Ectodermal cell (in vitro differentiated cells): ENCODE results near the gene KLK3.
"Not testable (repeated sequence)": the region's sequence is repeated elsewhere in the genome, so short reads cannot be mapped to it uniquely, and the experiment has no call there.

Source experiments
- H3K27ac ChIP-seq: 2 replicates; pipeline ENCODE4 v1.7.0; 2013; ENCODE audit warnings: mild to moderate bottlenecking, low read depth, low read length; ENCODE audit not compliant: insufficient read depth, poor library complexity, severe bottlenecking
- H3K27me3 ChIP-seq: 2 replicates; pipeline ENCODE4 v1.7.0; 2013; ENCODE audit warnings: mild to moderate bottlenecking, low read length; ENCODE audit not compliant: insufficient read depth, control insufficient read depth, poor library complexity, severe bottlenecking
- H3K36me3 ChIP-seq: one replicate; pipeline ENCODE4 v1.7.0; 2013; ENCODE audit warnings: low read length; ENCODE audit not compliant: control insufficient read depth, insufficient read depth
- H3K4me1 ChIP-seq: one replicate; pipeline ENCODE4 v1.7.0; 2013; ENCODE audit warnings: low read length; ENCODE audit not compliant: control insufficient read depth, insufficient read depth
- H3K4me3 ChIP-seq: 2 replicates; pipeline ENCODE4 v1.7.0; 2013; ENCODE audit warnings: low read depth, low read length, control low read depth; ENCODE audit not compliant: insufficient read depth
- H3K9me3 ChIP-seq: 2 replicates; pipeline ENCODE4 v1.7.0; 2013; ENCODE audit warnings: mild to moderate bottlenecking, low read length, moderate library complexity; ENCODE audit not compliant: control insufficient read depth
- WGBS, 2 experiments: methylation state at CpG; one replicate each; pipeline ENCODE4 v1.1.7; 2013; ENCODE audit warnings: missing lambda C conversion rate in 2 of 2; 5-methylcytosine and 5-hydroxymethylcytosine counted together

Gene KLK3

DNA sequence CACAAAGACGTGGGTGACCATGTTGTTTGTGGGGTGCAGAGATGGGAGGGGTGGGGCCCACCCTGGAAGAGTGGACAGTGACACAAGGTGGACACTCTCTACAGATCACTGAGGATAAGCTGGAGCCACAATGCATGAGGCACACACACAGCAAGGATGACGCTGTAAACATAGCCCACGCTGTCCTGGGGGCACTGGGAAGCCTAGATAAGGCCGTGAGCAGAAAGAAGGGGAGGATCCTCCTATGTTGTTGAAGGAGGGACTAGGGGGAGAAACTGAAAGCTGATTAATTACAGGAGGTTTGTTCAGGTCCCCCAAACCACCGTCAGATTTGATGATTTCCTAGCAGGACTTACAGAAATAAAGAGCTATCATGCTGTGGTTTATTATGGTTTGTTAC lies 24.1 kb downstream of the KLK3 start:
- Histone ChIP-seq H3K36me3 (no peaks in the 10 kb centered on the region), H3K27me3 (peaks cover 4% of the 10 kb centered on the region)
- 73 to 80% methylated on average over 5 of the region's 5 CpGs for WGBS, 2 experiments

GRCh38 chr19:50880241-50880640 lies 25.5 kb downstream of the KLK3 start:
- WGBS, 2 experiments, result 76 to 77% methylated on average over 5 of the region's 5 CpGs

More for the DNA sequence above, 24.1 kb downstream of the KLK3 start:
- H3K9me3 ChIP-seq, result no peaks in the 10 kb centered on the region
- no peak overlapping the region for H3K27ac ChIP-seq
- H3K4me3 ChIP-seq, result no peak overlapping the region
- H3K4me1 ChIP-seq, result no peaks in the 10 kb centered on the region

DNA sequence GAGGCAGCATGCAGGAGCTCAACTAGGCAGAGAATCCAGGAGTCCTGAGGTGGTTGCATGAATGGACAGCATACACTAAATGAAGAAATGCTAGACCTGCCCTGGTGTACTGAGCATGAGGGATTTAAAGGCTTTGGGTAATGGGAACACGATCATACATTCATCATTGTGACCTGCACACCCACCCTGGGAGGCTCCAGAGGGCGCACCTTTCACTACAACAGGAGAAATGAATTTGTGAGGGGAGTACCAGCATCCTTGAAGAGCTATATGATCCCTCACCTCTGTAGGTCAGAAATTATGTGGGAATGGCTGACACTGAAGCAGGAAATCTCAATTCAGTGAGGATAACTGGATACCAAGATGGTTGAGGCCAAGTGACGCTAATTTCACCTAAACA lies 27.5 kb downstream of the KLK3 start:
- 63 to 65% methylated on average over 3 of the region's 3 CpGs for WGBS, 2 experiments
- H3K4me1 ChIP-seq, result no peaks in the 10 kb centered on the region
- H3K27me3 ChIP-seq, result no peaks in the 10 kb centered on the region
- no peaks in the 10 kb centered on the region for H3K36me3 ChIP-seq
- H3K9me3 ChIP-seq, result peaks cover 3% of the 10 kb centered on the region
- H3K27ac ChIP-seq, result no peak overlapping the region
- H3K4me3 ChIP-seq, result no peak overlapping the region

More at GRCh38 chr19:50880241-50880640, 25.5 kb downstream of the KLK3 start:
- Histone ChIP-seq H3K4me3 (no peak overlapping the region), H3K27ac (no peak overlapping the region), H3K9me3 (no peaks in the 10 kb centered on the region), H3K36me3 (no peaks in the 10 kb centered on the region), H3K27me3 (peaks cover 3% of the 10 kb centered on the region), H3K4me1 (no peaks in the 10 kb centered on the region)

- no peak overlapping the region for H3K4me3 ChIP-seq
- no peak overlapping the region for H3K27ac ChIP-seq
- H3K9me3 ChIP-seq, result peaks cover 3% of the 10 kb centered on the region
- H3K27me3 ChIP-seq, result no peaks in the 10 kb centered on the region
- no peaks in the 10 kb centered on the region for H3K4me1 ChIP-seq
- no peaks in the 10 kb centered on the region for H3K36me3 ChIP-seq
- WGBS, 2 experiments, result 62 to 64% methylated on average over 3 of the region's 3 CpGs
Measured at GRCh38 chr19:50889638-50890037, 34.9 kb downstream of the KLK3 start.

GRCh38 chr19:50890422-50891252 lies 35.9 kb downstream of the KLK3 start:
- Histone ChIP-seq H3K27me3 (no peaks in the 10 kb centered on the region), H3K4me1 (no peaks in the 10 kb centered on the region), H3K4me3 (no peak overlapping the region), H3K27ac (no peak overlapping the region), H3K36me3 (no peaks in the 10 kb centered on the region), H3K9me3 (peaks cover 4% of the 10 kb centered on the region)
- 46 to 48% methylated on average over 5 of the region's 5 CpGs for WGBS, 2 experiments

DNA sequence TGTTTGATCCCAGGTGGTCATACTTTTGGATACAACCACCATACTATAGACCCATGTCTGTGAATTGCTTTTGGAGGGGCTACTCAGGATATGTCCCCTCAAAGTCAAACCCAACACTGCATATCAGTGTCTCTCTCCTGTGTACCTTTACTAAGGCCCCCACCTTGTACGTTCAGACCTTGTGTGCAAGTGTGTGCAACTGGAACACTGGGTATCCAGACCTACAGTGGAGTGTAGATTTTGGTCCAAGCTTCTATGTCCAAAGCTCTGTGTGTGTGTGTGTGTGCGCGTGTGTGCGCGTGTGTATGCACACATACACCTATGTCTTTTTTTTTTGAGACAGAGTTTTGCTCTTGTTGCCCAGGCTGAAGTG lies 36.5 kb downstream of the KLK3 start:
- Histone ChIP-seq H3K27ac (no peak overlapping the region), H3K4me1 (no peaks in the 10 kb centered on the region), H3K9me3 (peaks cover 2% of the 10 kb centered on the region), H3K27me3 (no peaks in the 10 kb centered on the region), H3K36me3 (no peaks in the 10 kb centered on the region), H3K4me3 (no peak overlapping the region)
- WGBS, 2 experiments, result 79 to 92% methylated on average over 5 of the region's 5 CpGs

- Histone ChIP-seq H3K36me3 (no peaks in the 10 kb centered on the region), H3K27ac (no peak overlapping the region), H3K4me3 (no peak overlapping the region), H3K9me3 (peaks cover 2% of the 10 kb centered on the region), H3K4me1 (no peaks in the 10 kb centered on the region), H3K27me3 (no peaks in the 10 kb centered on the region)
- 88 to 89% methylated on average over 18 of the region's 18 CpGs for WGBS, 2 experiments
Measured at GRCh38 chr19:50893047-50893736, 38.5 kb downstream of the KLK3 start.

GRCh38 chr19:50894478-50895356 lies 40.0 kb downstream of the KLK3 start:
- Histone ChIP-seq H3K4me3 (no peak overlapping the region), H3K36me3 (no peaks in the 10 kb centered on the region), H3K9me3 (peaks cover 2% of the 10 kb centered on the region), H3K4me1 (no peaks in the 10 kb centered on the region), H3K27me3 (no peaks in the 10 kb centered on the region), H3K27ac (no peak overlapping the region)
- WGBS, 2 experiments, result 75 to 76% methylated on average over 10 of the region's 10 CpGs

DNA sequence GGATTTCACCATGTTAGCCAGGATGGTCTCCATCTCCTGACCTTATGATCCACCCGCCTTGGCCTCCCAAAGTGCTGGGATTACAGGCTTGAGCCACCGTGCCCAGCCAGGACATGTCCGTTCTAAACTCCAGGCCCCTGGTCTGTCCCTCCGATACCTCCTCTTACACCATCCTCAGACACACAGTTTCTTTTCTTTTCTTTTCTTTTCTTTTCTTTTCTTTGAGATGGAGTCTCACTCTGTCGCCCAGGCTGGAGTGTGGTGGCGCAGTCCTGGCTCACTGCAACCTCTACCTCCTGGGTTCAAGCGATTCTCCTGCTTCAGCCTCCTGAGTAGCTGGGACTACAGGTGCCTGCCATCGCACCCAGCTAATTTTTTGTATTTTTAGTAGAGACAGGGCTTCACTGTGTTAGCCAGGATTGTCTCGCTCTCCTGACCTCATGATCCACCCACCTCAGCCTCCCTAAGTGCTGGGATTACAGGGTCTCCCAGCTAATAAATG lies 41.4 kb downstream of the KLK3 start:
- 82 to 89% methylated on average over 9 of the region's 9 CpGs for WGBS, 2 experiments
- not testable (repeated sequence) for H3K27me3 ChIP-seq, H3K4me1 ChIP-seq, H3K4me3 ChIP-seq, H3K27ac ChIP-seq, H3K36me3 ChIP-seq, H3K9me3 ChIP-seq
